H1 (cell line): ENCODE data around the gene CAV1.

ENCODE experiments used
- CTCF ChIP-seq, 3 experiments: IDR thresholded peaks; 1 replicate in 2 of 3; 2 replicates in 1 of 3; pipeline versions ENCODE4 v1.5.1 to v1.6.1; 2011; ENCODE audit warnings: low read length in 3 of 3, mild to moderate bottlenecking in 3 of 3, inconsistent platforms in 2 of 3, low read depth in 1 of 3, moderate library complexity in 1 of 3; ENCODE audit not compliant: insufficient read depth in 1 of 3; ENCODE audit errors: control extremely low read depth in 1 of 3
- EP300 ChIP-seq, 2 experiments: IDR thresholded peaks; 1 replicate in 1 of 2; 2 replicates in 1 of 2; pipeline ENCODE4 v1.6.1; 2011 to 2012; ENCODE audit warnings: low read depth in 2 of 2, low read length in 2 of 2, mild to moderate bottlenecking in 2 of 2, borderline replicate concordance in 1 of 2, inconsistent platforms in 1 of 2, moderate library complexity in 1 of 2
- MAX ChIP-seq: IDR thresholded peaks from 2 replicates; pipeline ENCODE4 v1.6.1; 2012; ENCODE audit warnings: inconsistent platforms
- TAF1 ChIP-seq: IDR thresholded peaks from 2 replicates; pipeline ENCODE4 v1.6.1; 2011; ENCODE audit warnings: mild to moderate bottlenecking, low read depth, low read length

GRCh38 chr7:116583653-116584052, 58.8 kb downstream of the CAV1 start:
- TF ChIP-seq CTCF (IDR thresholded peaks at IDR 0.05; ENCODE audit: control extremely low read depth in 1 of 3, insufficient read depth in 1 of 3, low read depth in 1 of 3, low read length in 3 of 3) (no peak), TAF1 (no peak), EP300 (IDR thresholded peaks at IDR 0.05; ENCODE audit: borderline replicate concordance in 1 of 2, low read depth in 2 of 2, low read length in 2 of 2) (no peak), MAX (no peak)
